CD4-positive, alpha-beta memory T cell (primary cell): ENCODE results near the gene FCMR. TPM values are rescaled to one million over a fixed set of nuclear protein-coding genes. Genes with fewer than 3 reads are reported as not detected.
"Not testable (repeated sequence)": the region's sequence is repeated elsewhere in the genome, so short reads cannot be mapped to it uniquely, and the experiment has no call there.

Source experiments
- CTCF ChIA-PET: fragments of 350-600 bp; sonication (Branson Sonifier 250); formaldehyde crosslinking; loops from one replicate; lab custom pipeline; 2021; ENCODE audit warnings: inconsistent platforms; ENCODE audit not compliant: partially characterized antibody; lab: Charles Lee
- POLR2A ChIA-PET: fragments of 350-600 bp; sonication (Branson Sonifier 250); formaldehyde crosslinking; loops from one replicate; lab custom pipeline; 2021; ENCODE audit not compliant: partially characterized antibody; lab: Charles Lee
- DNase-seq, 5 donors: peaks; one replicate each; pipeline versions ENCODE4 v3.0.0 to v3.0.0-alpha.2; 2020 to 2022; ENCODE audit warnings: mixed read lengths in 1 of 5
- H3K27ac ChIP-seq: one replicate; pipeline ENCODE4 v1.7.0; 2013; ENCODE audit warnings: low read depth, low read length
- H3K27me3 ChIP-seq: 2 replicates; pipeline ENCODE4 v1.7.0; 2013; ENCODE audit warnings: mild to moderate bottlenecking, low read length, moderate library complexity; ENCODE audit not compliant: insufficient read depth
- H3K36me3 ChIP-seq: 2 replicates; pipeline ENCODE4 v1.7.0; 2013; ENCODE audit warnings: mild to moderate bottlenecking, low read length, moderate library complexity; ENCODE audit not compliant: insufficient read depth
- H3K4me1 ChIP-seq: 2 replicates; pipeline ENCODE4 v1.7.0; 2013; ENCODE audit warnings: mild to moderate bottlenecking, low read length, moderate library complexity; ENCODE audit not compliant: insufficient read depth
- H3K4me3 ChIP-seq, 2 donors: one replicate each; pipeline ENCODE4 v1.7.0; 2013; ENCODE audit warnings: low read length in 2 of 2, mild to moderate bottlenecking in 1 of 2
- H3K9me3 ChIP-seq, 2 donors: one replicate each; pipeline ENCODE4 v1.7.0; 2013; ENCODE audit warnings: low read length in 2 of 2, control low read depth in 1 of 2; ENCODE audit not compliant: control insufficient read depth in 1 of 2
- H3K27ac Mint-ChIP-seq, 7 donors: one replicate each; pipeline ENCODE4 v1.8.0; 2020 to 2021; ENCODE audit warnings: mixed read lengths in 7 of 7, mild to moderate bottlenecking in 6 of 7, inconsistent platforms in 3 of 7, moderate library complexity in 3 of 7
- H3K27me3 Mint-ChIP-seq, 2 donors: one replicate each; pipeline ENCODE4 v1.8.0; 2020 to 2021; ENCODE audit warnings: mixed read lengths in 2 of 2
- H3K36me3 Mint-ChIP-seq, 2 donors: one replicate each; pipeline ENCODE4 v1.8.0; 2020 to 2021; ENCODE audit warnings: mixed read lengths in 2 of 2, inconsistent platforms in 1 of 2, mild to moderate bottlenecking in 1 of 2
- H3K4me1 Mint-ChIP-seq, 4 donors: one replicate each; pipeline ENCODE4 v1.8.0; 2020 to 2021; ENCODE audit warnings: mixed read lengths in 4 of 4, mild to moderate bottlenecking in 1 of 4
- H3K4me3 Mint-ChIP-seq, 8 donors: one replicate each; pipeline ENCODE4 v1.8.0; 2020 to 2021; ENCODE audit warnings: mixed read lengths in 8 of 8, mild to moderate bottlenecking in 7 of 8, moderate library complexity in 6 of 8, inconsistent platforms in 3 of 8
- H3K9me3 Mint-ChIP-seq, 8 donors: one replicate each; pipeline ENCODE4 v1.8.0; 2020 to 2021; ENCODE audit warnings: mixed read lengths in 8 of 8, mild to moderate bottlenecking in 5 of 8, inconsistent platforms in 3 of 8, moderate library complexity in 1 of 8
- intact Hi-C: fragments of 100-400 bp; cut with micrococcal nuclease; formaldehyde crosslinking; loops from one replicate; pipeline ENCODE4 v1.15.1; 2023
- polyA plus RNA-seq, 2 donors: library from polyadenylated mRNA; unstranded; fragments of 300-500 nt; fragmentation: Illumina TruSeq; gene quantifications; one replicate each; pipeline ENCODE4 v1.2.3, GENCODE V29; 2021
- total RNA-seq, 2 experiments: library from RNA; stranded (reverse); gene quantifications; one replicate each; pipeline ENCODE4 v1.2.3, GENCODE V29; 2021

The FCMR gene
- total and polyA plus RNA-seq, 4 experiments from 2014 or later: 493 to 588 (median 556) TPM

GRCh38 chr1:206854401-206855129 is 67.2 kb downstream of the FCMR start:
- no peak overlapping the region for H3K27ac Mint-ChIP-seq
- POLR2A ChIA-PET: no interaction called here
- intact Hi-C loops: no loop called here

GRCh38 chr1:206853696-206854095 is 68.0 kb downstream of the FCMR start:
- H3K4me1 ChIP-seq, POLR2A ChIA-PET: not testable (repeated sequence)

More at GRCh38 chr1:206854401-206855129, 67.2 kb downstream of the FCMR start:
- no peak overlapping the region for H3K27ac ChIP-seq
- peaks cover 7% of the 10 kb centered on the region for H3K4me1 ChIP-seq
- Mint-ChIP-seq H3K4me1 (peaks cover 6 to 9% (median 6%) of the 10 kb centered on the region in 4 donors), H3K36me3 (no peaks in the 10 kb centered on the region), H3K4me3 (peak overlapping the region in 1 of 8 donors; percentile 15), H3K9me3 (peaks cover 0 to 6% (median 0%) of the 10 kb centered on the region in 8 donors), H3K27me3 (peaks cover 3 to 5% of the 10 kb centered on the region in 2 donors)
- H3K4me3 ChIP-seq: no peak overlapping the region
- CTCF ChIA-PET: interaction anchor here (1.0 to 2.8 kb wide), 7 partner anchors 11 to 128 kb away, joined by 3 to 14 read pairs (median 7); no protein-coding TSS in a partner anchor
- H3K9me3 ChIP-seq: no peaks in the 10 kb centered on the region
- DNase-seq: no peak
- H3K36me3 ChIP-seq: no peaks in the 10 kb centered on the region
- H3K27me3 ChIP-seq: no peaks in the 10 kb centered on the region

More at GRCh38 chr1:206853696-206854095, 68.0 kb downstream of the FCMR start:
- H3K27ac Mint-ChIP-seq, H3K9me3 ChIP-seq, intact Hi-C loops, H3K27me3 ChIP-seq, H3K4me3 Mint-ChIP-seq, H3K9me3 Mint-ChIP-seq, DNase-seq, H3K27me3 Mint-ChIP-seq, H3K36me3 Mint-ChIP-seq, H3K4me3 ChIP-seq, H3K4me1 Mint-ChIP-seq, H3K36me3 ChIP-seq, H3K27ac ChIP-seq: not testable (repeated sequence)
- CTCF ChIA-PET: interaction anchor here (1.4 kb wide), 1 partner anchor 129 kb away, joined by 5 read pairs; no protein-coding TSS in a partner anchor

Other genes starting within 250 kb of the FCMR start
- gene MAPKAPK2, start 237.0 kb downstream of the FCMR start, total RNA-seq: 10 to 100 TPM; 71.7 to 72.8 TPM
- 1 to 10 TPM; 1.3 to 3.9 TPM for gene MAPKAPK2, start 237.0 kb downstream of the FCMR start, polyA plus RNA-seq
- not detected for gene IL19, start 151.2 kb downstream of the FCMR start, total RNA-seq
- gene IL19, start 151.2 kb downstream of the FCMR start, polyA plus RNA-seq: not detected
- under 1 TPM; 0.28 to 0.32 TPM for gene IL10, start 149.4 kb downstream of the FCMR start, total RNA-seq
- gene IL10, start 149.4 kb downstream of the FCMR start, polyA plus RNA-seq: under 1 TPM; 0.11 to 0.34 TPM
- gene IL20, start 56.3 kb downstream of the FCMR start, total RNA-seq: not detected
- gene IL20, start 56.3 kb downstream of the FCMR start, polyA plus RNA-seq: not detected
- not detected for gene IL24, start 24.5 kb downstream of the FCMR start, total RNA-seq
- gene IL24, start 24.5 kb downstream of the FCMR start, polyA plus RNA-seq: 10 to 100 TPM; 20.3 to 29.6 TPM
- not detected for gene PIGR, start 24.5 kb upstream of the FCMR start, total RNA-seq
- not detected for gene PIGR, start 24.5 kb upstream of the FCMR start, polyA plus RNA-seq
- not detected for gene FCAMR, start 48.5 kb upstream of the FCMR start, total RNA-seq
- gene FCAMR, start 48.5 kb upstream of the FCMR start, polyA plus RNA-seq: not detected
- gene C1orf116, start 110.8 kb upstream of the FCMR start, total RNA-seq: under 1 TPM in 1 of 2 experiments, not detected in 1; 0.14 TPM
- gene C1orf116, start 110.8 kb upstream of the FCMR start, polyA plus RNA-seq: not detected
- gene YOD1, start 129.3 kb upstream of the FCMR start, total RNA-seq: 10 to 100 TPM in 1 of 2 experiments, 1 to 10 TPM in 1; 9.7 to 10.0 TPM
- gene YOD1, start 129.3 kb upstream of the FCMR start, polyA plus RNA-seq: under 1 TPM; 0.47 to 0.48 TPM
- 1 to 10 TPM; 1.4 to 1.9 TPM for gene PFKFB2, start 131.3 kb upstream of the FCMR start, total RNA-seq
- under 1 TPM; 0.40 to 0.77 TPM for gene PFKFB2, start 131.3 kb upstream of the FCMR start, polyA plus RNA-seq
- gene C4BPB, start 166.9 kb upstream of the FCMR start, total RNA-seq: under 1 TPM in 1 of 2 experiments, not detected in 1; 0.35 TPM
- under 1 TPM in 1 of 2 donors, not detected in 1; 0.90 TPM for gene C4BPB, start 166.9 kb upstream of the FCMR start, polyA plus RNA-seq
- not detected for gene C4BPA, start 182.3 kb upstream of the FCMR start, total RNA-seq
- not detected for gene C4BPA, start 182.3 kb upstream of the FCMR start, polyA plus RNA-seq